HG03103 (cell line): ENCODE data around the gene TRIM14.

Experiments
- ATAC-seq: cut with Tn5 transposase; IDR thresholded peaks from one replicate; pipeline ENCODE4 v1.9.1; 2021; ENCODE audit warnings: low read depth; ENCODE audit not compliant: unreplicated experiment

The TRIM14 gene

GRCh38 chr9:98118640-98119601 is at the start of gene TRIM14:
TSS of gene TRIM14 (minus strand) at chr9:98119222. CDS start at chr9:98119188, 34 bp downstream.
- no peak for ATAC-seq

GRCh38 chr9:98168153-98168780 is 49.2 kb upstream of the TRIM14 start:
- ATAC-seq = no peak

DNA sequence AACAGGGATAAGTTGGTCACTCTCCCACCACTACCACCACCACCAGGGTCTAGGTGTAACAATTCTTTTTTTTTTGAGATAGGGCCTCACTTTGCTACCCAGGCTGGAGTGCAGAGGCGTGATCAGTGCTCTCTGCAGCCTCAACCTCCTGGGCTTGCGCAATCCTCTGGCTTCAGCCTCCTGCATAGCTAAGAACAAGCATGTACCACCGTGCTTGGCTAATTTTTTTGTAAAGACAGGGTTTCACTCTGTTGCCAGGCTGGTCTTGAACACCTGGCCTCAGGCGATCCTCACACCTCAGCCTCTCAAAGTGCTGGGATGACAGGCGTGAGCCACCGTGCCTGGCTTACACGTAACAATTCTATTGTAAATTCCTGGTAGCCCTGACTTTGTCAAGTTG is 45.9 kb upstream of the TRIM14 start:
- ATAC-seq = no peak

- no peak for ATAC-seq
Observed at GRCh38 chr9:98162613-98163012, 43.6 kb upstream of the TRIM14 start.

- no peak for ATAC-seq
Observed at GRCh38 chr9:98161851-98162250, 42.8 kb upstream of the TRIM14 start.

DNA sequence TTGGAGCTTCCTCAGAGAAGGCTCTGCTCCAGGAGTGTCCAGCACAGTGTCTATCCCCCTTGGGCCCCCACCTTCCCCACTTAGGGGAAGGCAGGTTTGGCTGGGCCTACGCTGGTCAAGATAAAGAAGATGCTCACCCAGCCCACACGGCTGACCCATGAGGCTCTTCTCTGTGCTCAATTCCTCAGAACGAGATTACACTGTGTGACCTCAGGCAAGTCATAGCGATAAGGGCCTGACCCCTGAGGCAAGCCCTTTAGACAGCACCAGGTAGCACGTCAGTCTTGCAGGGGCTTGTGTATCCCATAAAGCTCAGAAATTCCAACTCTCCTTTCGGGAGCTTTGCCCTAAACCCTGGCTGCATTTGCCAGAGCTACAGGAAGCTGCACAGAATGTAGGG is 40.8 kb upstream of the TRIM14 start:
- ATAC-seq = no peak

DNA sequence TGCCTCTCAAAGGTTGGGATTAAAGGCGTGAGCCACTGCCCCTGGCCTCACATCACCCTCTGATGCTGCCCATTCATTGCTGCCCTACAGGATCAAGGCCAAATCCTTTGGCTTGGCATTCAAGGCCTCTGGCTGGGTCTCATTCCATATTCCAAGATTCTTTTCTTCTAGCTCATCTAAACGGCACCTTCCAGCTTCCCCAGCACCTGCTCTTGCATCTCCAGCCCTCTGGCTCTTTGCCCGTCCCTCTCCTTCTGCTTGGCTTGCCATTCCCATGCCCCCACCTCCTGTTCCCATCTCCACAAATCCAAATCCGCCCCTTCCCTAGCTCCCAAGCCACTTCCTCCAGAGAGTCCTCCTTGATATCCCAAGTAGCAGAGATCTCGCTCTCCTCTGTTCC is 40.3 kb upstream of the TRIM14 start:
- ATAC-seq = no peak

GRCh38 chr9:98158071-98158831 is 39.2 kb upstream of the TRIM14 start:
- no peak for ATAC-seq

DNA sequence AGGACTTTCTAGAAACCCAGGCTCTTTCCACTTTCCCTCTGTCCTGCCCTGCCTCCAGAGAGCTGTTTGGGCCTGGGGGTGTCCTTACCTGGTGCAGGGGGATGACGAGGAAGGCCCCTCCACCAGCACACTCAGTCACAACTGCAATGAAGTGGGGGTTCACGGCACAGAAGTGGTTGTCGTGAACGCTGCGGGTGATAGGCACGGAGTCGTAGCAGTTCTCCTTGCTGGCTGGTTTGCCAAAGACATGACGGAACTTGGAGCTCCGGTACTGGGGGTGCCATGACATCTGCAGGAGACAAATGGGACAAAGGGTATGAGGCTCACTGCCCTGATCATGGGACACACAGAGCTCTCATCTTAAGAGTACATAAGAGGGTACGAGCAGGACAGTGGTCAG is 38.4 kb upstream of the TRIM14 start:
- ATAC-seq = no peak

GRCh38 chr9:98154678-98155077 is 35.7 kb upstream of the TRIM14 start:
- no peak for ATAC-seq

GRCh38 chr9:98152526-98152925 is 33.5 kb upstream of the TRIM14 start:
- no peak for ATAC-seq

- no peak for ATAC-seq
Observed at GRCh38 chr9:98150721-98151120, 31.7 kb upstream of the TRIM14 start.

- ATAC-seq = no peak
Observed at GRCh38 chr9:98150164-98150563, 31.1 kb upstream of the TRIM14 start.

- ATAC-seq = no peak
Observed at GRCh38 chr9:98149422-98149821, 30.4 kb upstream of the TRIM14 start.

- no peak for ATAC-seq
Observed at GRCh38 chr9:98148486-98148885, 29.5 kb upstream of the TRIM14 start.

GRCh38 chr9:98147582-98147981 is 28.6 kb upstream of the TRIM14 start:
- ATAC-seq = no peak

GRCh38 chr9:98146101-98146991 is 27.3 kb upstream of the TRIM14 start:
- no peak for ATAC-seq

- no peak for ATAC-seq
Observed at GRCh38 chr9:98144631-98145030, 25.6 kb upstream of the TRIM14 start.

DNA sequence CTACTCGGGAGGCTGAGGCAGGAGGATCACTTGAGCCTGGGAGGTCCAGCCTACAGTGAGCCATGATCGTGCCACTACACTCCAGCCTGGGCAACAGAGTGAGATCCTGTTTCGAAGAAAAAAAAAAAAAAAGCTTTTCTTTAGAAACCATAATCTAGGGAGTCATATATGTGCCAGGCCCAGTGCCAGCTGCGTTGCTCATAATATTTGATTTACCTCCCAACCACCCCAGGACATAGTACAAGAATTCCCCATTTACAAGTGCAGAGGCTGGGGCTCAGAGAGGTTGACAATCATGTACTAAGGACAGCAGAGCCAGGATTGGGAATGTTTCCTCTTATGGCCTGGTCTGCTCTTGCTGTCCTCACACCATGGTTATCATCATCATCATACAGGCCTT is 25.1 kb upstream of the TRIM14 start:
- no peak for ATAC-seq

DNA sequence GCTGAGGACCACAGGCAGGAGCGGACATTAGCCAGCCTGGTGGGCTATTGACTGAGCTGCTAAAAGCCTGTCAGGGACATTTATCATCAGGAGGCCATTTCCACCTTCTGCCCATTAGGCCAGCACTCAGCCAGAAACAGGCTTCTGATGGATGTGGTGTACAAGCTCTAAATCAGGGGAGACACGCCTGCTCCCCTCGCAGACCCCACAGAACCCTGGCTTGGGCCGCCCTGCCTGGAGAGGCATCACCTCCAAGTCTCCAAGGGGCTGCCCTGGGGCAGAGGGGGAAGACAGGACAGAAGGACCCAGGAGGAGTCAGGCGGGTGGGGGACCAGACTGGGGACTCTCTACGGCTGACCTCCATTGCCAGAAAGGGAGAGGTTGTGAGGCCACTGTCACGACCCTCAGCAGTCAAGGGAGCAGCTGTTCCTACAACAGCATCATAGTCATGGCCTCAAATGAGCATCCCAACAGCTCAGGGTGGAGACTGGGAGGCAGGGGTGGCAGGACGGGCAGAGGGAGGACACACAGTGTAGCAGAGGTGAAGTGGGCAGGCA is 24.0 kb upstream of the TRIM14 start:
- no peak for ATAC-seq
